Natural killer cell (primary cell): ENCODE measurements around the gene C1QTNF6. TPM values are rescaled to one million over a fixed set of nuclear protein-coding genes. Genes with fewer than 3 reads are reported as not detected.
A peak's percentile ranks its signal among the peaks of the same experiment; 100 is the strongest.

Experiments
- ATAC-seq, 3 donors: fragments of 150-1000 bp in 2 of 3; fragments of 200-7000 bp in 1 of 3; cut with Tn5 transposase; 1 replicate in 1 of 3; 2 replicates in 2 of 3; pipeline ENCODE4 v1.10.0; 2021; ENCODE audit warnings: mild to moderate bottlenecking in 2 of 3, moderate library complexity in 2 of 3
- DNase-seq, 2 donors: peaks; one replicate each; pipeline versions ENCODE4 v3.0.0 to v3.0.0-alpha.2; 2013 to 2021; ENCODE audit warnings: mixed read lengths in 1 of 2
- H3K27ac ChIP-seq: one replicate; pipeline ENCODE4 v1.5.1; 2013; ENCODE audit warnings: mild to moderate bottlenecking, low read length
- H3K27me3 ChIP-seq: one replicate; pipeline ENCODE4 v1.6.1; 2013; ENCODE audit warnings: low read length; ENCODE audit not compliant: control insufficient read depth, insufficient read depth
- H3K36me3 ChIP-seq: one replicate; pipeline ENCODE4 v1.6.1; 2013; ENCODE audit warnings: low read length; ENCODE audit not compliant: control insufficient read depth, insufficient read depth
- H3K4me1 ChIP-seq: one replicate; pipeline ENCODE4 v1.6.1; 2013; ENCODE audit warnings: low read length; ENCODE audit not compliant: control insufficient read depth, insufficient read depth
- H3K4me3 ChIP-seq: one replicate; pipeline ENCODE4 v1.5.1; 2013; ENCODE audit warnings: low read length
- H3K9me3 ChIP-seq: one replicate; pipeline ENCODE4 v1.6.1; 2013; ENCODE audit warnings: low read length; ENCODE audit not compliant: control insufficient read depth, insufficient read depth
- H3K27ac Mint-ChIP-seq, 2 donors: one replicate each; pipeline ENCODE4 v1.8.0; 2022; ENCODE audit warnings: mild to moderate bottlenecking in 2 of 2, mixed read lengths in 2 of 2, moderate library complexity in 1 of 2
- H3K27me3 Mint-ChIP-seq, 2 donors: one replicate each; pipeline ENCODE4 v1.8.0; 2022; ENCODE audit warnings: low read depth in 2 of 2, mixed read lengths in 2 of 2
- H3K36me3 Mint-ChIP-seq: one replicate; pipeline ENCODE4 v1.8.0; 2022; ENCODE audit warnings: mixed read lengths
- H3K4me1 Mint-ChIP-seq, 2 donors: one replicate each; pipeline ENCODE4 v1.8.0; 2022; ENCODE audit warnings: mixed read lengths in 2 of 2
- H3K4me3 Mint-ChIP-seq: one replicate; pipeline ENCODE4 v1.8.0; 2022; ENCODE audit warnings: mild to moderate bottlenecking, moderate library complexity, mixed read lengths
- H3K9me3 Mint-ChIP-seq, 2 donors: one replicate each; pipeline ENCODE4 v1.8.0; 2022; ENCODE audit warnings: mixed read lengths in 2 of 2
- CTCF ChIP-seq: fragments of 200-600 bp; IDR thresholded peaks from one replicate; pipeline ENCODE4 v1.8.0; 2022; ENCODE audit warnings: antibody characterized with exemption
- WGBS: methylation state at CpG from one replicate; pipeline ENCODE4 v1.1.7; 2013; ENCODE audit warnings: missing lambda C conversion rate; ENCODE audit not compliant: insufficient coverage; 5-methylcytosine and 5-hydroxymethylcytosine counted together
- intact Hi-C: fragments of 100-400 bp; cut with micrococcal nuclease; formaldehyde crosslinking; loops from one replicate; pipeline ENCODE4 v1.14.2; 2022
- total RNA-seq, 4 donors: library from RNA; stranded (reverse); fragments of 120-200 nt in 1 of 4; gene quantifications; one replicate each; pipeline versions ENCODE4 v1.2.3 to v1.2.4, GENCODE V29; 2013 to 2022

Gene C1QTNF6
- total RNA-seq, 3 donors from 2014 or later (not counting 1 experiment from before 2014, with no cell fraction given), result 6.0 to 10.3 (median 6.7) TPM

- ATAC-seq, result no peak
- H3K36me3 ChIP-seq, result no peaks in the 10 kb centered on the region
- Mint-ChIP-seq H3K36me3 (no peaks in the 10 kb centered on the region), H3K27me3 (no peaks in the 10 kb centered on the region), H3K4me3 (no peak overlapping the region), H3K27ac (no peak overlapping the region), H3K9me3 (no peaks in the 10 kb centered on the region), H3K4me1 (peaks cover 0 to 12% of the 10 kb centered on the region in 2 donors)
- H3K4me3 ChIP-seq, result no peak overlapping the region
- TF ChIP-seq CTCF, result no peak
- intact Hi-C loops, result no loop called here
- WGBS, result 93% methylated on average over 7 of the region's 7 CpGs
- DNase-seq, result no peak
- H3K27ac ChIP-seq, result no peak overlapping the region
- H3K27me3 ChIP-seq, result no peaks in the 10 kb centered on the region
- H3K4me1 ChIP-seq, result no peaks in the 10 kb centered on the region
- no peaks in the 10 kb centered on the region for H3K9me3 ChIP-seq
Observed at GRCh38 chr22:37208401-37209139, 20.5 kb upstream of the C1QTNF6 start.

GRCh38 chr22:37207981-37208380 lies 19.9 kb upstream of the C1QTNF6 start:
- Mint-ChIP-seq H3K4me1 (peaks cover 0 to 12% of the 10 kb centered on the region in 2 donors), H3K27ac (no peak overlapping the region), H3K9me3 (no peaks in the 10 kb centered on the region), H3K4me3 (no peak overlapping the region), H3K36me3 (no peaks in the 10 kb centered on the region), H3K27me3 (no peaks in the 10 kb centered on the region)
- WGBS, result 94% methylated on average over 6 of the region's 7 CpGs
- Histone ChIP-seq H3K4me3 (no peak overlapping the region), H3K27me3 (no peaks in the 10 kb centered on the region), H3K27ac (no peak overlapping the region), H3K9me3 (no peaks in the 10 kb centered on the region), H3K36me3 (no peaks in the 10 kb centered on the region), H3K4me1 (no peaks in the 10 kb centered on the region)
- intact Hi-C loops, result no loop called here
- ATAC-seq, result no peak
- no peak for TF ChIP-seq CTCF
- DNase-seq, result peak in 1 of 2 donors; percentile 67

GRCh38 chr22:37206841-37207821 lies 19.1 kb upstream of the C1QTNF6 start:
- no peak overlapping the region for H3K4me3 ChIP-seq
- DNase-seq, result no peak
- no peak overlapping the region for H3K4me3 Mint-ChIP-seq
- TF ChIP-seq CTCF, result no peak
- peaks cover 0 to 12% of the 10 kb centered on the region in 2 donors for H3K4me1 Mint-ChIP-seq
- H3K9me3 ChIP-seq, result no peaks in the 10 kb centered on the region
- H3K27ac ChIP-seq, result no peak overlapping the region
- H3K27me3 Mint-ChIP-seq, result no peaks in the 10 kb centered on the region
- H3K9me3 Mint-ChIP-seq, result no peaks in the 10 kb centered on the region
- intact Hi-C loops, result no loop called here
- H3K27ac Mint-ChIP-seq, result no peak overlapping the region
- no peaks in the 10 kb centered on the region for H3K4me1 ChIP-seq
- ATAC-seq, result no peak
- 88% methylated on average over 71 of the region's 71 CpGs for WGBS
- no peaks in the 10 kb centered on the region for H3K36me3 ChIP-seq
- H3K27me3 ChIP-seq, result no peaks in the 10 kb centered on the region
- H3K36me3 Mint-ChIP-seq, result no peaks in the 10 kb centered on the region
